ENCODE data around the gene NFAM1. TPM values are rescaled to one million over a fixed set of nuclear protein-coding genes. Genes with fewer than 3 reads are reported as not detected.

NFAM1 gene
- total and polyA plus RNA-seq, 2 of the 4 experiments (the other 2 are of a cell fraction): not detected

- Histone ChIP-seq H3K36me3 (ENCODE audit: control insufficient read depth, insufficient read depth, low read length) (no peaks in the 10 kb centered on the region), H3K14ac (replicated peaks; ENCODE audit: low read depth, low read length) (no peak overlapping the region), H3K9ac (ENCODE audit: low read depth, low read length) (no peak overlapping the region), H3K4me2 (ENCODE audit: low read depth, low read length) (no peak overlapping the region), H3K18ac (ENCODE audit: low read depth, low read length) (no peak overlapping the region), H2AK9ac (replicated peaks; ENCODE audit: low read depth, low read length, poor library complexity) (no peak overlapping the region), H2BK15ac (ENCODE audit: low read depth, low read length) (no peak overlapping the region), H3K27me3 (ENCODE audit: control insufficient read depth, insufficient read depth, low read length) (peaks cover 51% of the 10 kb centered on the region), H3K9me3 (ENCODE audit: control insufficient read depth, insufficient read depth, low read length) (no peaks in the 10 kb centered on the region), H3K27ac (ENCODE audit: insufficient read depth, low read length) (no peak overlapping the region), H4K8ac (ENCODE audit: low read depth in 2 of 2, low read length in 2 of 2) (no peak overlapping the region), H3K23ac (ENCODE audit: low read depth, low read length) (no peak overlapping the region), H3K4ac (ENCODE audit: low read depth, low read length) (no peak overlapping the region), H2BK120ac (ENCODE audit: low read depth, low read length) (no peak overlapping the region), H4K5ac (ENCODE audit: low read depth, low read length) (no peak overlapping the region), H3K4me1 (ENCODE audit: control insufficient read depth, insufficient read depth, low read length) (no peaks in the 10 kb centered on the region), H2AFZ (replicated peaks; ENCODE audit: low read length, poor library complexity) (no peak overlapping the region), H2AK5ac (ENCODE audit: low read depth, low read length) (no peak overlapping the region), H3K4me3 (ENCODE audit: insufficient read depth, low read depth, low read length) (no peak overlapping the region), H2BK5ac (ENCODE audit: low read depth, low read length, poor library complexity, severe bottlenecking) (no peak overlapping the region), H4K91ac (ENCODE audit: insufficient read depth, low read depth, low read length) (no peak overlapping the region), H3K9me1 (ENCODE audit: insufficient read depth, low read length) (no peaks in the 10 kb centered on the region), H3K56ac (ENCODE audit: extremely low read depth, insufficient read depth, low read length) (no peak overlapping the region), H2BK20ac (ENCODE audit: low read depth, low read length) (no peak overlapping the region), H3K79me1 (ENCODE audit: low read depth in 1 of 2, low read length in 2 of 2) (no peaks in the 10 kb centered on the region), H4K20me1 (ENCODE audit: insufficient read depth, low read length) (no peaks in the 10 kb centered on the region)
- ChIA-PET POLR2A (ENCODE audit: unreplicated experiment) (interaction anchor here (0.6 kb wide), 1 partner anchor 140 kb away, joined by 6 read pairs; no protein-coding TSS in a partner anchor), CTCF (no interaction called here)
- no TSS peak for BruUV-seq (replicated peaks)
- dilution Hi-C loops (cut with HindIII; ENCODE audit: low sequenced_read_pairs, unreplicated experiment) (no loop called here), in situ Hi-C loops (cut with MboI; ENCODE audit: low sequenced_read_pairs) (no loop called here), intact Hi-C loops (cut with micrococcal nuclease) (no loop called here)
- DNase-seq: no peak
- 45% methylated on average over 5 of the region's 7 CpGs; no CpG with 5 or more reads in 1 of the 2 experiments for WGBS, 2 experiments (ENCODE audit: extremely low coverage in 2 of 2, insufficient read length in 1 of 2)
- ATAC-seq (ENCODE audit: low read depth): no peak
- TF ChIP-seq NFE2L2 (IDR thresholded peaks at IDR 0.05; ENCODE audit: low read depth, low read length): no peak
- TF ChIP-seq CTCF (conservative IDR thresholded peaks at IDR 0.05; ENCODE audit: low read depth, low read length): no peak
- TF ChIP-seq RCOR1 (IDR thresholded peaks at IDR 0.05; ENCODE audit: insufficient replicate concordance, low read length): no peak
- no peak for TF ChIP-seq ELK1 (IDR thresholded peaks at IDR 0.05; ENCODE audit: borderline replicate concordance, low read depth, low read length)
- no peak for TF ChIP-seq RFX5 (IDR thresholded peaks at IDR 0.05; ENCODE audit: low read depth, low read length)
- no peak for TF ChIP-seq FOS (IDR thresholded peaks at IDR 0.05; ENCODE audit: low read depth, low read length)
- TF ChIP-seq CEBPB (IDR thresholded peaks at IDR 0.05; ENCODE audit: low read depth, low read length): no peak
- TF ChIP-seq SMC3 (IDR thresholded peaks at IDR 0.05; ENCODE audit: low read depth, low read length): no peak
- TF ChIP-seq MXI1 (IDR thresholded peaks at IDR 0.05; ENCODE audit: borderline replicate concordance, low read depth, low read length): no peak
- TF ChIP-seq MAZ (IDR thresholded peaks at IDR 0.05; ENCODE audit: borderline replicate concordance, low read depth, low read length): no peak
- TF ChIP-seq CHD1 (IDR thresholded peaks at IDR 0.05; ENCODE audit: low read depth, low read length): no peak
- no peak for TF ChIP-seq USF2 (IDR thresholded peaks at IDR 0.05; ENCODE audit: low read depth, low read length)
- TF ChIP-seq RAD21 (IDR thresholded peaks at IDR 0.05; ENCODE audit: low read length): no peak
- TF ChIP-seq POLR2A (IDR thresholded peaks at IDR 0.05; ENCODE audit: low read depth, low read length): no peak
- no peak for TF ChIP-seq BHLHE40 (IDR thresholded peaks at IDR 0.05; ENCODE audit: low read depth, low read length)
- no peak for TF ChIP-seq MAFK (IDR thresholded peaks at IDR 0.05; ENCODE audit: low read depth, low read length)
Measured at GRCh38 chr22:42408276-42408675, 23.9 kb downstream of the NFAM1 start.

Data from IMR-90 (cell line).